ENCODE measurements around the gene ADAMTS16. TPM values are rescaled to one million over a fixed set of nuclear protein-coding genes. Genes with fewer than 3 reads are reported as not detected.

Gene ADAMTS16
- total RNA-seq, 4 donors from 2014 or later, result 0.19 TPM; not detected in 3

GRCh38 chr5:5316334-5316733 lies 176.2 kb downstream of the ADAMTS16 start:
- WGBS, 2 donors, result 22 to 28% methylated on average over 1 of the region's 1 CpG
- Histone ChIP-seq H3K9me3 (no peaks in the 10 kb centered on the region), H3K36me3 (no peaks in the 10 kb centered on the region)

GRCh38 chr5:5317976-5318375 lies 177.8 kb downstream of the ADAMTS16 start:
- intact Hi-C loops (cut with DNase I), result no loop called here
- no peaks in the 10 kb centered on the region for H3K36me3 ChIP-seq
- no peaks in the 10 kb centered on the region for H3K9me3 ChIP-seq
- H3K4me1 ChIP-seq, result no peaks in the 10 kb centered on the region
- TF ChIP-seq POLR2A (IDR thresholded peaks at IDR 0.05) (no peak), CTCF (IDR thresholded peaks at IDR 0.05) (no peak)
- H3K27me3 ChIP-seq, result no peaks in the 10 kb centered on the region
- 95% methylated on average over 3 of the region's 10 CpGs; no CpG with 5 or more reads in 1 of the 2 donors for WGBS, 2 donors
- H3K4me3 ChIP-seq, result no peak overlapping the region
- no peak overlapping the region for H3K27ac ChIP-seq
- DNase-seq, result no peak

More at GRCh38 chr5:5316334-5316733, 176.2 kb downstream of the ADAMTS16 start:
- no peak overlapping the region for H3K27ac ChIP-seq
- intact Hi-C loops (cut with DNase I), result no loop called here
- H3K4me3 ChIP-seq, result no peak overlapping the region
- no peak for DNase-seq
- H3K27me3 ChIP-seq, result no peaks in the 10 kb centered on the region
- TF ChIP-seq CTCF (IDR thresholded peaks at IDR 0.05) (no peak), POLR2A (IDR thresholded peaks at IDR 0.05) (no peak)
- H3K4me1 ChIP-seq, result no peaks in the 10 kb centered on the region

- intact Hi-C loops (cut with DNase I), result no loop called here
- H3K4me3 ChIP-seq, result no peak overlapping the region
- no peaks in the 10 kb centered on the region for H3K4me1 ChIP-seq
- H3K27me3 ChIP-seq, result no peaks in the 10 kb centered on the region
- 83 to 85% methylated on average over 10 to 18 of the region's 18 CpGs for WGBS, 2 donors
- no peaks in the 10 kb centered on the region for H3K9me3 ChIP-seq
- no peak for TF ChIP-seq CTCF (IDR thresholded peaks at IDR 0.05)
- no peak for TF ChIP-seq POLR2A (IDR thresholded peaks at IDR 0.05)
- no peaks in the 10 kb centered on the region for H3K36me3 ChIP-seq
- DNase-seq, result no peak
- H3K27ac ChIP-seq, result no peak overlapping the region
Measured at GRCh38 chr5:5318426-5319190, 178.5 kb downstream of the ADAMTS16 start.

GRCh38 chr5:5320062-5320805 lies 180.1 kb downstream of the ADAMTS16 start:
- H3K9me3 ChIP-seq, result no peaks in the 10 kb centered on the region
- no peak for DNase-seq
- H3K27me3 ChIP-seq, result no peaks in the 10 kb centered on the region
- intact Hi-C loops (cut with DNase I), result no loop called here
- TF ChIP-seq CTCF (IDR thresholded peaks at IDR 0.05) (no peak), POLR2A (IDR thresholded peaks at IDR 0.05) (no peak)
- WGBS, 2 donors, result 87 to 89% methylated on average over 11 to 15 of the region's 15 CpGs
- no peak overlapping the region for H3K27ac ChIP-seq
- no peak overlapping the region for H3K4me3 ChIP-seq
- no peaks in the 10 kb centered on the region for H3K4me1 ChIP-seq
- H3K36me3 ChIP-seq, result no peaks in the 10 kb centered on the region

- DNase-seq, result no peak
- H3K36me3 ChIP-seq, result no peaks in the 10 kb centered on the region
- H3K4me1 ChIP-seq, result no peaks in the 10 kb centered on the region
- H3K4me3 ChIP-seq, result no peak overlapping the region
- H3K27me3 ChIP-seq, result no peaks in the 10 kb centered on the region
- no peaks in the 10 kb centered on the region for H3K9me3 ChIP-seq
- TF ChIP-seq POLR2A (IDR thresholded peaks at IDR 0.05) (no peak), CTCF (IDR thresholded peaks at IDR 0.05) (no peak)
- intact Hi-C loops (cut with DNase I), result no loop called here
- 84 to 92% methylated on average over 2 of the region's 2 CpGs for WGBS, 2 donors
- H3K27ac ChIP-seq, result no peak overlapping the region
Measured at GRCh38 chr5:5321137-5321536, 181.0 kb downstream of the ADAMTS16 start.

All from esophagus squamous epithelium (tissue), 5 donors.